Activated CD8-positive, alpha-beta memory T cell treated with anti-CD3 and anti-CD28 coated beads, Interleukin-2, amount 10 ng/mL, durations not matched to agents 7 days and 5 days (primary cell): ENCODE results near the gene DNAH17. TPM values are rescaled to one million over a fixed set of nuclear protein-coding genes. Genes with fewer than 3 reads are reported as not detected.
A peak's percentile ranks its signal among the peaks of the same experiment; 100 is the strongest.

Source experiments
- ATAC-seq: fragments of 150-1000 bp; cut with Tn5 transposase; one replicate; pipeline ENCODE4 v1.10.0; 2021; ENCODE audit warnings: moderate library complexity
- CTCF ChIA-PET: fragments of 350-600 bp; sonication (Branson Sonifier 250); formaldehyde crosslinking; loops from one replicate; lab custom pipeline; 2021; ENCODE audit warnings: antibody characterized with exemption; lab: Charles Lee
- DNase-seq: peaks from one replicate; pipeline ENCODE4 v3.0.0-alpha.2; 2020
- H3K27ac Mint-ChIP-seq: one replicate; pipeline ENCODE4 v1.8.0; 2021; ENCODE audit warnings: mild to moderate bottlenecking, mixed read lengths
- H3K27me3 Mint-ChIP-seq: one replicate; pipeline ENCODE4 v1.8.0; 2021; ENCODE audit warnings: mixed read lengths
- H3K36me3 Mint-ChIP-seq: one replicate; pipeline ENCODE4 v1.8.0; 2021; ENCODE audit warnings: mild to moderate bottlenecking, mixed read lengths
- H3K4me1 Mint-ChIP-seq: one replicate; pipeline ENCODE4 v1.8.0; 2021; ENCODE audit warnings: mixed read lengths
- H3K4me3 Mint-ChIP-seq: one replicate; pipeline ENCODE4 v1.8.0; 2021; ENCODE audit warnings: mild to moderate bottlenecking, moderate library complexity, mixed read lengths
- H3K9me3 Mint-ChIP-seq: one replicate; pipeline ENCODE4 v1.8.0; 2022; ENCODE audit warnings: low read depth, mixed read lengths
- total RNA-seq, 2 experiments: library from RNA; stranded (reverse); gene quantifications; one replicate each; pipeline ENCODE4 v1.2.3, GENCODE V29; 2021

The DNAH17 gene
- total RNA-seq, 2 experiments from 2014 or later: 0.26 TPM; not detected in 1

- CTCF ChIA-PET: interaction anchor here (0.8 to 1.9 kb wide), 5 partner anchors 9 to 149 kb away, joined by 3 to 7 read pairs (median 3); no protein-coding TSS in a partner anchor
- no peak overlapping the region for H3K27ac Mint-ChIP-seq
- peaks cover 57% of the 10 kb centered on the region for H3K36me3 Mint-ChIP-seq
Observed at GRCh38 chr17:78401246-78401645, 175.9 kb downstream of the DNAH17 start.

GRCh38 chr17:78400581-78401240, 176.5 kb downstream of the DNAH17 start:
- Mint-ChIP-seq H3K4me3 (no peak overlapping the region), H3K27ac (no peak overlapping the region), H3K27me3 (no peaks in the 10 kb centered on the region), H3K4me1 (peaks cover under 1% of the 10 kb centered on the region), H3K9me3 (no peaks in the 10 kb centered on the region), H3K36me3 (peaks cover 59% of the 10 kb centered on the region)
- CTCF ChIA-PET: interaction anchor here (0.9 to 1.9 kb wide), 4 partner anchors 8 to 149 kb away, joined by 3 to 7 read pairs (median 3); no protein-coding TSS in a partner anchor
- ATAC-seq: no peak
- no peak for DNase-seq

More at GRCh38 chr17:78401246-78401645, 175.9 kb downstream of the DNAH17 start:
- Mint-ChIP-seq H3K27me3 (no peaks in the 10 kb centered on the region), H3K9me3 (no peaks in the 10 kb centered on the region), H3K4me3 (no peak overlapping the region), H3K4me1 (peaks cover 1% of the 10 kb centered on the region)
- no peak for ATAC-seq
- DNase-seq: no peak

- no peak overlapping the region for H3K4me3 Mint-ChIP-seq
- no peak for DNase-seq
- peaks cover 61% of the 10 kb centered on the region for H3K36me3 Mint-ChIP-seq
- H3K9me3 Mint-ChIP-seq: no peaks in the 10 kb centered on the region
- ATAC-seq: no peak
- H3K27me3 Mint-ChIP-seq: no peaks in the 10 kb centered on the region
- CTCF ChIA-PET: no interaction called here
- no peaks in the 10 kb centered on the region for H3K4me1 Mint-ChIP-seq
- no peak overlapping the region for H3K27ac Mint-ChIP-seq
Observed at GRCh38 chr17:78399693-78400144, 177.5 kb downstream of the DNAH17 start.

GRCh38 chr17:78399028-78399692, 178.0 kb downstream of the DNAH17 start:
- Mint-ChIP-seq H3K4me3 (no peak overlapping the region), H3K36me3 (peaks cover 59% of the 10 kb centered on the region), H3K27ac (no peak overlapping the region), H3K4me1 (no peaks in the 10 kb centered on the region), H3K9me3 (no peaks in the 10 kb centered on the region), H3K27me3 (no peaks in the 10 kb centered on the region)
- no peak for ATAC-seq
- CTCF ChIA-PET: no interaction called here
- DNase-seq: no peak

GRCh38 chr17:78398390-78398789, 178.8 kb downstream of the DNAH17 start:
- Mint-ChIP-seq H3K4me3 (no peak overlapping the region), H3K27ac (no peak overlapping the region), H3K9me3 (no peaks in the 10 kb centered on the region), H3K4me1 (peaks cover 3% of the 10 kb centered on the region), H3K36me3 (peaks cover 58% of the 10 kb centered on the region), H3K27me3 (no peaks in the 10 kb centered on the region)
- no peak for DNase-seq
- ATAC-seq: no peak
- CTCF ChIA-PET: no interaction called here

GRCh38 chr17:78397681-78398101, 179.5 kb downstream of the DNAH17 start:
- peaks cover 53% of the 10 kb centered on the region for H3K36me3 Mint-ChIP-seq
- no peak overlapping the region for H3K27ac Mint-ChIP-seq
- no peak for DNase-seq
- ATAC-seq: no peak
- H3K4me1 Mint-ChIP-seq: peaks cover 5% of the 10 kb centered on the region
- CTCF ChIA-PET: interaction anchor here (1.9 kb wide), 1 partner anchor 25 kb away, joined by 6 read pairs; no protein-coding TSS in a partner anchor
- H3K9me3 Mint-ChIP-seq: no peaks in the 10 kb centered on the region
- no peak overlapping the region for H3K4me3 Mint-ChIP-seq
- no peaks in the 10 kb centered on the region for H3K27me3 Mint-ChIP-seq

GRCh38 chr17:78396441-78397337, 180.5 kb downstream of the DNAH17 start:
- Mint-ChIP-seq H3K4me1 (peaks cover 8% of the 10 kb centered on the region), H3K27ac (peak overlapping the region; percentile 8), H3K4me3 (no peak overlapping the region), H3K27me3 (no peaks in the 10 kb centered on the region), H3K9me3 (no peaks in the 10 kb centered on the region), H3K36me3 (peaks cover 51% of the 10 kb centered on the region)
- no peak for ATAC-seq
- CTCF ChIA-PET: interaction anchor here (1.3 to 1.9 kb wide), 3 partner anchors 16 to 33 kb away, joined by 4 to 6 read pairs (median 4); no protein-coding TSS in a partner anchor
- no peak for DNase-seq

GRCh38 chr17:78395155-78395554, 182.0 kb downstream of the DNAH17 start:
- H3K27ac Mint-ChIP-seq: peak overlapping the region; percentile 14
- H3K36me3 Mint-ChIP-seq: peaks cover 50% of the 10 kb centered on the region
- no peak for DNase-seq
- peaks cover 20% of the 10 kb centered on the region for H3K4me1 Mint-ChIP-seq
- H3K4me3 Mint-ChIP-seq: no peak overlapping the region
- CTCF ChIA-PET: no interaction called here
- H3K9me3 Mint-ChIP-seq: no peaks in the 10 kb centered on the region
- no peak for ATAC-seq
- H3K27me3 Mint-ChIP-seq: no peaks in the 10 kb centered on the region

- Mint-ChIP-seq H3K36me3 (peaks cover 44% of the 10 kb centered on the region), H3K27me3 (no peaks in the 10 kb centered on the region)
Observed at GRCh38 chr17:78394209-78394608, 183.0 kb downstream of the DNAH17 start.

GRCh38 chr17:78393575-78393974, 183.6 kb downstream of the DNAH17 start:
- CTCF ChIA-PET: interaction anchor here (1.6 to 2.4 kb wide), 2 partner anchors 8 to 19 kb away, joined by 7 read pairs; no protein-coding TSS in a partner anchor
- H3K27ac Mint-ChIP-seq: no peak overlapping the region
- peaks cover 38% of the 10 kb centered on the region for H3K36me3 Mint-ChIP-seq

More at GRCh38 chr17:78394209-78394608, 183.0 kb downstream of the DNAH17 start:
- peaks cover 22% of the 10 kb centered on the region for H3K4me1 Mint-ChIP-seq
- H3K27ac Mint-ChIP-seq: no peak overlapping the region
- H3K4me3 Mint-ChIP-seq: no peak overlapping the region
- DNase-seq: no peak
- CTCF ChIA-PET: no interaction called here
- no peak for ATAC-seq
- H3K9me3 Mint-ChIP-seq: no peaks in the 10 kb centered on the region

GRCh38 chr17:78392295-78392694, 184.9 kb downstream of the DNAH17 start:
- peaks cover 35% of the 10 kb centered on the region for H3K4me1 Mint-ChIP-seq
- no peaks in the 10 kb centered on the region for H3K27me3 Mint-ChIP-seq
- DNase-seq (no peak), ATAC-seq (no peak)
- CTCF ChIA-PET: interaction anchor here (0.9 to 2.4 kb wide), 6 partner anchors 10 to 78 kb away, joined by 3 to 7 read pairs (median 6); no protein-coding TSS in a partner anchor
- no peak overlapping the region for H3K4me3 Mint-ChIP-seq
- no peaks in the 10 kb centered on the region for H3K9me3 Mint-ChIP-seq
- H3K27ac Mint-ChIP-seq: no peak overlapping the region
- peaks cover 35% of the 10 kb centered on the region for H3K36me3 Mint-ChIP-seq

More at GRCh38 chr17:78393575-78393974, 183.6 kb downstream of the DNAH17 start:
- peaks cover 25% of the 10 kb centered on the region for H3K4me1 Mint-ChIP-seq
- ATAC-seq (no peak), DNase-seq (no peak)
- no peaks in the 10 kb centered on the region for H3K27me3 Mint-ChIP-seq
- no peak overlapping the region for H3K4me3 Mint-ChIP-seq
- H3K9me3 Mint-ChIP-seq: no peaks in the 10 kb centered on the region

GRCh38 chr17:78391843-78392242, 185.4 kb downstream of the DNAH17 start:
- Mint-ChIP-seq H3K9me3 (no peaks in the 10 kb centered on the region), H3K4me3 (no peak overlapping the region), H3K36me3 (peaks cover 33% of the 10 kb centered on the region), H3K27ac (no peak overlapping the region), H3K4me1 (peaks cover 37% of the 10 kb centered on the region), H3K27me3 (no peaks in the 10 kb centered on the region)
- DNase-seq (no peak), ATAC-seq (no peak)
- CTCF ChIA-PET: interaction anchor here (0.9 to 2.4 kb wide), 6 partner anchors 10 to 77 kb away, joined by 3 to 7 read pairs (median 6); no protein-coding TSS in a partner anchor
